ENCODE results near the gene TAS2R1.
"Not testable (repeated sequence)": the region's sequence is repeated elsewhere in the genome, so short reads cannot be mapped to it uniquely, and the experiment has no call there.

TAS2R1 gene

DNA sequence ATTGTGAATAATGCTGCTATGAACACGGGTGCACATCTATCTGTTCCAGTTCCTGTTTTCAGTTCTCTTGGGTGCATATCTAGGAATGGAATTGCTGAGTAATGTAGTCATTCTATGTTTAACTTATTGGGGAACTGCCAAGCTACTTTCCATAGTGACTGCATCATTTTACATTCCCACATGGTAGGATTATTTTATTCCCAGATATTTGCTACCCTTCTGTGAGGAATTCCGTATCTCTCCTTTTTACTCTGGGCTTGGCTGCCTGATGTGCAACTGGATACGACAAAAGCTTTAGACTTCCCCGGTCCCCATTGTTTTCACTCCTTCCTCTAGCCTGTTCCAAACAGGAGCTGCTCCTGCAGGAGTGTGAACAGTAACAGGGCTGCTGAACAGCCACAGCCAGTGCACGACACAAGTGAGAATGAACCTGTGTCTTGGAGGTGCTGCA is 7.2 kb downstream of the TAS2R1 start:
- no peak for DNase-seq (ENCODE audit: low read depth in 2 of 2)

DNA sequence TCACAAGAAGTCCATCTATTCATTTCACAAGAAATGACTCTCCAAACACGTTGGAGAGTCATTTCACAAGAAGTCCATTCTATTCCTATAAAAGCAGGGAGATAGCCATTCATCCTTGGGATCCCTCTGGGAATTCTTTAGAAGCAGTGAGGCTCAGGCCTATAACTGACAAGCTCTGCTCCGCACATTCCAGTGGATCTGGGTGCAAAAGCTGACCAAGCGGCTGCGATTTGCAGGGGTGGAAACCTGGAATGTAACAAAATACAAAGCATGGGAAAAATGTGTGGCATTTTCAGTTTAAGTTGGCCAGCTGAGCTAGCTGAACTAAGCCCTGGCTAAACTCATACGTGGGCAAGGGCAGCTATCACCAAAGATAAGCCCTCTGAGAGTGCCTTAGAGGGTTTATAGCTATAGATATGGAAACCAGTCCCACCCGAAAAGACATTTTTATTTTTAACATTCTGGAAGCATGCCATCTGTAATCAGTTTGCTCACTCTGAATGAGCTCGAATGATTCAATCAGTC is 8.7 kb downstream of the TAS2R1 start:
- DNase-seq (ENCODE audit: low read depth in 2 of 2): no peak

DNA sequence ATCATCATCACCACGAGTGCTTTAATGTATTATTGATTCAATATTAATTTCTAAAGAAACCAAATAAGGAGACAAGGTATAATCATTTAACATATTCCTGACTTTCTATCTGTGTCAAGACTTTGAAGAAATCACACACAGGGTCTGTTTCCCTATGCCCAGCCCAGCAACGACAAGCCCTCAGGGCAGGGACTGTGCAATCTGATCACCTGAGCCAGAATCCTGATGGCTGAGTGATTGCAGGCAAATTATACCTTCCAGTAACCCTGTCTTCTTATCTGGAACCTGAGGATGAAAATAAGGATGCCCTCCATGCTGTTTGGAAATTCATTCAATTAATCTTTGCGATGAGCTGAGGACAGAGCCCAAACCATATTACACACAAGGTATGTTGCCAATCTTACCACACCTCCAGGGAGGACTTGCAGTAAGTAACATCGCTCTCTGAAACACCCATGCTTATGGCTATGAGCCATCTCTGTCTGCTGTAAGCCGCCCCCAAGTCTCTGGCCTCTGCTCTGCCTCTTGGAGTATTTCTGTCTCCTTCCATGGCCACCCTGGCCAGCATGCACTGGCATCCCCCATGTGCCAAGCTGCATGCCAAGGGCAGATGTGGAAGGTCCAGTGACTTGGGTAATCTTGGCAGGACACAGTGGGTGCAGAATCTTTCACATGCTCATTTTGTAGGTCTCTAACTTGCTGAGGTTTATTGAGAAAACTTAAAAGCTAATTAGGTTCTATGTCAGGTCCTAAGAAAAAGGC is 10.6 kb downstream of the TAS2R1 start:
- no peak for DNase-seq (ENCODE audit: low read depth in 2 of 2)

DNA sequence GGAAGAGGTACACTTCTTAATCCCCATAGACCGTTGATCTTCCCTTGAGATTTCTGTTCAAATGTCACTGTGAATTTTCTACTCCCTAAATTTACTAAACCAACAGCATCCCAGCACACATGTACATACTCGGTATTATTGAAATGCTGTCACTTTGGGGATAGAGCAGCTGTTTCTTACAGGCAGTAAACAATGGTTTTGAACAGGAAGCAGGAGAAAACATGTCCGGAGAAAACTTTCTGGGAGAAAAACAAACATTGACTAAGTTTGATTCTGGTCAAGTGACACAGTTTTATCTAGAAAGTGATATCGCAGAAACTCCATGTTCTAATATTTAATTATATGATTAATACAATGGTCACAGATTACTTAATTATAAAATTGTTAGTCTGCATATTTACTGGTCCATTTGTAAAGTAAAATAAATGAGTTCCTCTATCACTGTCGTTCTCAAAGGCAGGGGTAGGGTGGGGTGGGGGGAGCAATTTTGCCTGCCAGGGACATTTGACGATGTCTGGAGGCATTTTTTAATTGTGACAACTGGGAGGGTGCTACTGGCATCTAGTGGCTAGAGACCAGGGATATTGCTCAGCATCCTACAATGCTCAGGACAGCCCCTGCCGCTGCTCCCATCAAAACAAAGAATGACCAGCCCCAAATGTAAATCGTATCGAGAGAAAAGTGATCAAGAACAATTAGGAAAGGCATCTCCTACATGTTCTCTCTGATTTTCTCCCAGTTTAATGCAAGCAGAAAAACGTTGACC is 12.2 kb downstream of the TAS2R1 start:
- no peak for DNase-seq (ENCODE audit: low read depth in 2 of 2)

DNA sequence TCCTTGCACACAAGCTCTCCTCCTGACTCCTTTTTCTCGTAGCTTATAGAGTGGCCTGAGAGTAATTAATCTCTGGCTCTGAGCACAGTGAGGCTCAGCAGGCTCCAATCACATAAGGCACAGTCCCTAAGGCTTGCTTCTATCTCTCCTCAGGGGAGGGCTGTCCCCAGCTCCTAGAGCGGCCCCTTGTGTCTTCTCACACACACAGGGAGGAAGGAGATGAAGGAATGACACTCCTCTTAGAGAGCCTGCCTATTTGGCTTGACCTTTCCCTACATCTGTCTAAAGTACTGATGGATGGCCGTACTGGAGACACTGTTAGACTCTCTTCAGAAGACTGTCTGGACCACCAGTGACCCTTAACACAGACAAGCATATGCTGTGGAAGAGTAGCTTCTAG is 12.9 kb downstream of the TAS2R1 start:
- DNase-seq (ENCODE audit: low read depth in 2 of 2): no peak

DNA sequence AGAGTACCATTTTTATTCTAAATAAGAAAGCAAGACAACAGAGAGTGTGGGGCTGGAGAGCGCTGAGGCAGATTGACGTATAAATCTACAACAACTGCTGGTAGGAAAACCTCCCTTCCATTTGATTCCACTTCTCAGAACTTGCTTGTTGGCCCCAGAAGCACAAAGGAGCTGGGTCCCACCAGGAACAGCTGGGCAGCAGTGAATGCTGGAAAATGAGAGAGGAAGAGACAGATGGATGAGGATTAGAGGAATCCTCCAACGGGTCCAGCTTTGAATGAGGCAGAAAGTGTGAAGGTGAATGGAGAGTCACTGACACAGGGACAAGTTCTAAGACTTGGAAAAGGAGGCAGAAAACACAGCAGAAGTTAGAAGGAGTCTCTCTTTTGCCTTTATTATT is 14.8 kb downstream of the TAS2R1 start:
- no peak for DNase-seq (ENCODE audit: low read depth in 2 of 2)

DNA sequence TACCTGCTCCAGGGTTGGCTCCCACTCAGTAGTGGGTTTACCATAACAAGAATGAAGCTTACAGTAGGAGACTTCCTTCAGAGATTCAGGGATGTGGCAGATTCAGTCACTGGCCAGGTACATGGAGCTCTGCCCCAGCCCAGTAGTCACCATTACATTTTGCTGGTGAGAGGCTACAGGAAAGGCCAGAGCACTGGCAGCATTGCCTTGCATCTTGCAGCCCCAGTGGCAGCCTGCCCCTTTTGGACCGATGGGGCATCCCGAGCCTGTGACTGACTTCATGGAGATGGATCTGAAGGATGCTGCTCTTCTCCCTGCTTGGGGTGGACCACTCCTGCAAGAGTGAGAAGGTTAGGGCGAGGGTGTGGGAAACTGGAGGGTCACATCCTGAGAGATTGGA is 16.8 kb downstream of the TAS2R1 start:
- DNase-seq (ENCODE audit: low read depth in 2 of 2): no peak

DNA sequence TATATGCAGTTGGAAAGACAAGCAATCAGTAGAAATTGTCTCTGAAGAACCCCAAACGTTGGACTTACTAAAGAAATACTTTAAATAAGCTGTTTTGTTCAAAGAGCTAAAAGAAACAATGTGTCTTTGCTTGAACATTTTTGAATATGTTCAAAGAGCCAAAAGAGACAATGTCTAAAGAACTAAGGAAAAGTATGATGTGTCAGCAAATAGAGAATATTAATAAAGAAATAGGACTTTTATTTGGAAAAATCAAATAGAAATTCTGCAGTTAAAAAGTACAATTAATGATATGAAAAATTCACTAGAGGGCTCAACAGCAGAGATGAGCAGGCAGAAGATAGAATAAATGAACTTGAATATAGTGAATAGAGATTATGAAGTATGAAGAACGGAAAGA is 19.2 kb downstream of the TAS2R1 start:
- no peak for DNase-seq (ENCODE audit: low read depth in 2 of 2)

DNA sequence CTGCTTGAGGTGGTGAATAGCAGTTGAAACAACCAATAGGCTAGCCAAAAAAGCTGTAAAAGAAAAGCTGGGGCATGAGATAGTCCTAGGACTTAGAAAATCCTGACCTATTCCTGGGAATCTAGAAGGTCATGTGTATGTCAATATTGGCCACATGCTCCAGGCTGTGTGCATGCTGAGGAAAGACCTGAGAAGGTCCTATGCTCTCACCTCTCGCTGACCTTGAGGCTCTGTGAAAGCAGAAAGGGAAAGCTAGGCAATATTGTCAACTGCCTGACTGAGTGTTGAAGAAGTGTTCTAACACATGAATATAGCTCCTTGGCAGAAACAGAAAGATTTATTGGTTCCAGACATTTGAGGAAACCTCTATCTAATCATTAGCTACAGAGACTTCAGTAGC is 19.8 kb downstream of the TAS2R1 start:
- no peak for DNase-seq (ENCODE audit: low read depth in 2 of 2)

DNA sequence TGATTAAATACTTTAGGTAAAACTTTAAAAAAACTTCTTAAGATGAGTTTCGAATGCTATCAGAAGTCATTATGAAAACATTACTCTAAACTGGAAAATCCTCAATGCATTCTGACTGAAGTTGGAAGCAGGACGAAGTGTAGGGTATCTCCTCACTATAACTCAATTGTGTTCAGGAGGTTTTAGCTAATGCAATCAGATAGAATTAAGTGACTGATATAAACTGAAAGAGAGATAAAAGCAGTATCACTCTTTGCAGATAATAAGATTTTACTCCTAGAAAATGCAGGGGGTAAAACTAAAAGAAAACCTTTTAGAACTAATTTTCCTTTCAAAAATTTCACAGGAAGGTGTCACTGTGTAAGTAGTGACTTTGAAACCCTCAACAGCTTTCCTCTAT is 22.1 kb downstream of the TAS2R1 start:
- DNase-seq (ENCODE audit: low read depth in 2 of 2): no peak

DNA sequence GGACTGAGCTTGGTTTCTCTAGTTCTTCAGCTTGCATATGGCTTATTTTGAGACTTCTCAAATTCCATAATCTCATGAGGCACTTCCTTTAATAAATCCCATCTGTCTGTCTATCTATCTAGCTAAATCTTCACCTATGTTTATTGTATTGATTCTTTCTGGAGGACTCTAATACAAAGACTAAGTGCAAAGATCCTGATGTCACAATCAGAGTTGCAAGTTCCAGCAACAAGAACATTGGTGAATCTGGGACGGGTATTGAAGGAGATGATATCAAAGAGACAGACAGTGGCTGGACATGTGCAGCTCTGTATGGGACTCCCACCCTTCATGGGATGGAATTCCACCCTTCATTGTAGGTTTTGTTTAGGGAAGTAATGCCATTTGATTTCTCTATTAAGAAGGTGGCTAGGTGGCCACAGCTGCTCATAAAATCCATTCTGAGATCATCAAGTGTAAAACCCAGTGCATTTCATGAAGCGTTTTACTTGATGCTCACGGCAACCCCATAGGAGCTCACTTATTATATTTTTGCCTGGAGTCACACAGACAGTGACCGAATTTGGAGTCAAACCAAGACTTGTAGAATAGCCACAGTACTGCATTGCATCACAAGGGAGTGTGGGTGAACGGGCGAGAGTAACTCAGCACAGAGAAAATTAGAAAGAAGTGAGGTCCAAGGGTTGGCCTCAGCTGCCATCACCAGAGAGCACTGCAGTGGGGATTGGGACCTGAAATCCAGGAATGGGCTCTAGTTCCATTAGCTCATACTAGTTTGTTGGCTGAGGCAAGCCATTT is 24.9 kb downstream of the TAS2R1 start:
- no peak for DNase-seq (ENCODE audit: low read depth in 2 of 2)

DNA sequence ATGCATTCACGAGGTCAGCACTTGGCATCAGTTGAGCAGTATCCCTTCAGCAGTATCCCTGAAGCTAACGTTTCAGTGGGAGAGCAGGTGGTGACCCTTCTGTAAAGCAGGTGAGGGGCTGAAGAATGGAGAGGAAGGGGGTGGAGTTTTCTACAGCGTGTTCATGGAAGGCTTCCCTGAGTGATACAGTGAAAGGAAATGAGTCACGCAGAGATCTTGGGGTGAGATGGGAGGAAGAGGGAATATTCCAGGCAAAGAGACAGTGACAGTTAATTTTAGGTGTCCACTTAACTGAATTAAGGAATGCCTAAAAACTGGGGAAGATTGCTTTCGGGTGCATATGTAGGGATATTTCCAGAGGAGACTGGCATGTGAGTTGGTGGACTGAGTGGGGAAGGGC is 25.7 kb downstream of the TAS2R1 start:
- no peak for DNase-seq (ENCODE audit: low read depth in 2 of 2)

DNA sequence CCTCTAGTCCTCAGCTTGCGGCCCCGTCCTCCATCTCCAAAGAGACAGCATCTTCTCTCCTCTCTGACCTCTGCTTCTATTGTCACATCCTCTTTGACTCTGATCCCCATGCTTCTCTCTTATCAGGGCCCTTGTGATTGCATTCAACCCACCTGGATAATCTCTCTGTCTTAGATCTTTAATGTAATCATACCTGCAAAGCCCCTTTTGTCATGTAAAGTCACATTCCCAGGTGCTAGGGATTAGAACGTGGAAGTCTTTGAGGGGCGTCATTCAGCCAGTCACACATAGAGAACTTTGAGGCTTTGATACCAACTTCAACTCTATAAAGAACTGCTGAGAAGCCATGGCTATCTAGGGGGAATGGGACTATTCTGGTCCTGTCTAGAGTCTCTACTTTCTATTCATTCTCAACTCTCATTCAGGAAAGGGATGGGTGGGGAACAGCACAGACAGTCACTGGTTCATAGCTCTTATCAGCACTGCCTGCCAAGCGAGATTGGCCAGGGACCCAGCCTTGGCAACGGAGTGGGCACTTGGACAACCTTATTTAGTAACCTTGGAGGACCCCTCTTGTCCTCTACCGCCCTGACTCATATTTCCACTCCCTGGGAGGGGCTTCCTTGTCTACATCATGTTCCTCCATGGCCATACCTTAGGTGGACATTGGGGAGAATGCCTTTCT is 29.0 kb downstream of the TAS2R1 start:
- DNase-seq (ENCODE audit: low read depth in 2 of 2): no peak

DNA sequence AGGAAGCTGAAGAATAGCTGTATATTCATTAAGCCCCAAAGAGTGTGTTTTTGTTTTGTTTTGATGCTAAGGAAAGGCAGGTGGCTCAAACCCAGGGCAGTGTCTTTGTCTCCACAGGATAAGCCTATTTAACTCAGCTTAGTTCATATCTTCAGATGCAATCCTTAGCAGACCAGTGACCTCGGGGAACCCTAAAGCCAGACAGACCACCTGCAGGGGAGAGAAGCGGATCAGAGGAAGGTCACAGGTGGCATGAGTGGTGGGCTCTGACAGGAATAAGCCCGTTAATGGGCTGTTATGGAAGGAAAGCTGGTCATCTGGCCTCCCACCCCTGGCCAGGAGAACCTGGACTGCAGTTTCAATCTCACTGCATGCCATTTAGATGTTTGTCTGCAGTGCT is 30.8 kb downstream of the TAS2R1 start:
- no peak for DNase-seq (ENCODE audit: low read depth in 2 of 2)

DNA sequence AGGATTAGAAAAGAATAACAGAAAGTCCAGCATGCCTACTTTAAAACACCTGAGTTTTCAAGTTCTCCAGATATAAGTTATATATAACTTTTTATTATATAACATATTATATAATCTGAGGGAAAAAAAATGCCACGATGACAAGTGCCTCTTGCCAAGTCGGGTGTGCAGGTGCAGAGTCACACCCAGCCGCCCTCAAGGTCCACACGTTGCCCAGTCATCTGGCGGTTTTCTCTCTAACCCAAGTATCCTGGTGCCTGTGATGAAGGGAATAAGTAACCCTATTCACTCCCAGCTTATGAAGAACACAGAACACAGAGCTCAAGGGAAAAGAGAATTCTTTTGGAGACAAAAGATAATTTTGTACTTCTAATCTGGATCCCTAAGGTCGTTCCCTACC is 31.8 kb downstream of the TAS2R1 start:
- not testable (repeated sequence) for DNase-seq (ENCODE audit: low read depth in 2 of 2)

DNA sequence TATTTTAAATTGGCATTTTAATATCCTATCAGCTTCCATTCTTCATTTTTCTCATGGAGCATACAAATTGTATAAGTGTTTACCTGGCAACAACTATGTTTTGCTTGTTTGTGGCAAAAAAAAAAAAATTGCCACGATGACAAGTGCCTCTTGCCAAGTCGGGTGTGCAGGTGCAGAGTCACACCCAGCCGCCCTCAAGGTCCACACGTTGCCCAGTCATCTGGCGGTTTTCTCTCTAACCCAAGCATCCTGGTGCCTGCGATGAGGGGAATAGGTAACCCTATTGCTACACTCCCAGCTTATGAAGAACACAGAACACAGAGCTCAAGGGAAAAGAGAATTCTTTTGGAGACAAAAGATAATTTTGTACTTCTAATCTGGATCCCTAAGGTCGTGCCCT is 32.8 kb downstream of the TAS2R1 start:
- DNase-seq (ENCODE audit: low read depth in 2 of 2): not testable (repeated sequence)

DNA sequence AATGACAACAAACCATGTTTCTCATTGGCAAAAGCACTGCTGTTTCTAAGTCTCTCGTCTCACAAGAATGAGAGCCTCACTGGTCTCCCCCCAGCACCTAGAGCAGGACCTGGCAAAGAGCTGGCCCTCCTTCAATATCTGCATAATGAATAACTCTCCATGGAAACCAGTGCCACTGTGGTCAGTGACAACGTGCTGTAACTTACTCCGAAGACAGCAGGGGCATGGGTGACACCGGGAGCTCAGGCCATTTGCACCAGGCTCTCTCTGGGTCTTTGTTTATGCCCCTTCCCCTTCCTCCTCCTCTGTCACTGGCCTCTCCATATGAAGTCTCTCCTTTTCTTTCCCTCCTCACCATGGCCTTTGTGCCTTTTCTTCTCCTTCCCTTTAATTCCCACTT is 33.3 kb downstream of the TAS2R1 start:
- DNase-seq (ENCODE audit: low read depth in 2 of 2): no peak

DNA sequence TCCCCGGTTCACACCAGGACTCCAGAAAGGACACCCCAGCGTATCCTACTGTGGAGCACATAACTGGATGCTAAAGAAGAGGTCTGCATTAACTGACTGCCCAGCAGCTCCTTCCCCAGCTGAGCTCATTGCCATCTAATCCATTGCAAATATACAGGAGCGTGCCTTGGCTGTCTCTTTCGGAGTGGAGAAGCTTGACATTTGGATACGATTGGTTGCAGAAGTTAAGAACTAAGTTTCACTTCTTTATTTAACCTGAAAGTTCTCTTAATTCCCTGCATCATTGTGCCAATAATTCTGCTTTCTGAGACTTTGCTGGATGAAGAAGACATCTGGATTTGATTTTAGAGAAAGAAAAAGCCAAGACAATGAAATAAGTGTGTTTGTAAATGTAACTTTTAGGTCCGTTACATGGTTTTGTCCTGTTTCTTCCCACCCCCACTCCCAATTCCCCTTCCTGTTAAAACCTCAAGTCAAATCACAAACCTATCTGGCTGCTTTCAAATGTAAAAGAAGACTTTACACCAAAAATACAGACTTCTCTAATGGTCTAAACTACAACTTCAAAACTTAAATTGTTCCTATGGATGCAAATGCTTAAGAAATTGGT is 33.9 kb downstream of the TAS2R1 start:
- no peak for DNase-seq (ENCODE audit: low read depth in 2 of 2)

DNA sequence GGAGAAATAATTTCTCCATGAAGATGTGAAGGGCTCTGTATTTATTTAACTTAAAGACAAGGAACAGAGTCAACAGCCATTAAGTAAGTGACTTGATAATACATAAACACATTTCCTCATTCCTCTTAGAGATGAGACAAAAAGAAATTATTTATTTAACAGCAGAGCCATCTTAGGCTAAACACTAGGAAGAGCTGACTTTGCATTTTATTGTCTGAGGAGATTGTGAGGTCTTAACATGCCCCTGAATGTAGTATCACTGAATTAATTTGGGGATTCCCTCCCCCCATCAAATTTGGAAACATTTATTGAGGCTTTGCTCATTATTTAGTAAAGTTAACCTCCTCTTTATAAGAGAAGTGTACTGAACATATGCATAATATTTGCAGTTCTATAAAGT is 35.2 kb downstream of the TAS2R1 start:
- DNase-seq (ENCODE audit: low read depth in 2 of 2): no peak

DNA sequence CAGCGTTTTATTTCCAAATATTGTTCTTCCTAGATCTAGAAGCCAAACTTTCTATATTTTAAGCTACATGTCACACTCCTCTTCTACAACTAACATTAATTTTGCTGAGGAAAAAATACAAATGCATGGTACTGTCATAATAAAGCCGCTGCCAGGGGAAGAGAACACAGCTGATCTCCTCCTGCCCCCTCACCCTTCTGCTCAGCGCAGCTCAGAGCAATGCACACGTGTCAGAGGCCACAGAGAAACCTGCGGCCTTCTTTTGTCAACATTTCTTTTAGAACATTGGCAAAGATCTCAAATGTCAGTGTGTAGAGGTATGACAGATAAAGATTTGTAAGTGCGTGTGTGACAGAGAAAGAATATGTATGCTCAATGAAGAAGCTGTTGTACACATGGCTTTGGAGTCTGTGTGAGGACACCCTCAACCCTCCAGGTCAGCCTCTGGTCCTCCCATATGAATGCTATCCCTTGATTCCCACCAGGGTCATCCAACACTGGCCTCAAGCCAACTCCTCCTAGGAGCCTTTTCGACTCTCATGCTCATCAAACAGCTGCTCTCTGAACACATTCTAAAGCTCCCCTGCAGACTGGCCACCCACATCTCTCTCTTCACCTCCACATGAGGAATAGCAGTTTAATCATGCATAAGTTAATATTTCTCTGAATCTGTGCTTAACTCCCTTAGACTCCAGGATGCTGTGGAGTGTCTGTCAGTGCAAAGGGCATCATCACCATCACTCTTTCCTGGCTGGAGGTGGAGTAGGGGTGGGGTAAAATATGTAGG is 40.9 kb downstream of the TAS2R1 start:
- no peak for DNase-seq (ENCODE audit: low read depth in 2 of 2)

All from stimulated activated CD4-positive, alpha-beta T cell treated with anti-CD3 and anti-CD28 coated beads, Interleukin-12 subunit alpha, Interleukin-12 subunit beta, amount 100 ng/mL, for 24 hours (primary cell).